ENCODE measurements around the gene NCSTN.

NCSTN gene

GRCh38 chr1:160405331-160405877 lies 62.2 kb downstream of the NCSTN start:
- DNase-seq (ENCODE audit: low spot score) = no peak
- Histone ChIP-seq H3K4me3 (no peak overlapping the region), H3K27ac (no peak overlapping the region)
- TF ChIP-seq CTCF (IDR thresholded peaks at IDR 0.05) = no peak

- H3K27ac ChIP-seq = no peak overlapping the region
- H3K4me3 ChIP-seq = no peak overlapping the region
- no peak for DNase-seq (ENCODE audit: low spot score)
- no peak for TF ChIP-seq CTCF (IDR thresholded peaks at IDR 0.05)
Observed at GRCh38 chr1:160406131-160406968, 63.2 kb downstream of the NCSTN start.

GRCh38 chr1:160407839-160408801 lies 64.9 kb downstream of the NCSTN start:
- no peak overlapping the region for H3K27ac ChIP-seq

More at GRCh38 chr1:160407839-160408801, 64.9 kb downstream of the NCSTN start:
- TF ChIP-seq CTCF (IDR thresholded peaks at IDR 0.05) = no peak
- H3K4me3 ChIP-seq = no peak overlapping the region
- no peak for DNase-seq (ENCODE audit: low spot score)
